HPDE6-E6E7 (cell line): ENCODE results near the gene DPP3.

ENCODE experiments used
- DNase-seq: peaks from one replicate; pipeline ENCODE4 v3.0.0; 2011; ENCODE audit warnings: missing footprints; ENCODE audit errors: extremely low spot score

The DPP3 gene

DNA sequence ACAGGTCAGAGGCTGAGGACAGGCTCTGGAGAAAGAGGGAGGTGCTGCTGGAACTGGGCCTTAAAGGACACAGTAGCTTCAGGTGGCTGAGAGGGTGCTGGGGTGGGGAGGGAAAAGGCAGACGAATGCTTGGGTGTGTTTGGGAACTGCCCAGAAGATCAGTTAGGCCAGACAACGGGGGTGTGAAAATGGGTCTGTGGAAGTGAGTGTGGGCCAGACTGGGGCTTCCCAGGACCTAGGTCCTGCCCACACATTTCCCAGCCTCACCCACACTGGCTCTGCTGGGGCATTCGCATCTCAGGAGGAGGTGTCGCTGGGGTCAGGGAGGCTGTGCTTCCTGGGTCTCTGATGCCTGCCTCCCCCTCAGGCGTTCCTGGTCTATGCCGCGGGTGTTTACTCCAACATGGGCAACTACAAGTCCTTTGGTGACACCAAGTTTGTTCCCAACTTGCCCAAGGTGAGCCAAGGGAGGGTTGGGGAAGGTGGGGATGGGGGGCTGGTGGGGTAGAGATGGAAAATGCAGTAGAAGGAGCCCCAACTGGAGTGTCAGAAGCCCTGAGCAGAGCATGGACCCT lies 4.7 kb downstream of the DPP3 start:
- no peak for DNase-seq

DNA sequence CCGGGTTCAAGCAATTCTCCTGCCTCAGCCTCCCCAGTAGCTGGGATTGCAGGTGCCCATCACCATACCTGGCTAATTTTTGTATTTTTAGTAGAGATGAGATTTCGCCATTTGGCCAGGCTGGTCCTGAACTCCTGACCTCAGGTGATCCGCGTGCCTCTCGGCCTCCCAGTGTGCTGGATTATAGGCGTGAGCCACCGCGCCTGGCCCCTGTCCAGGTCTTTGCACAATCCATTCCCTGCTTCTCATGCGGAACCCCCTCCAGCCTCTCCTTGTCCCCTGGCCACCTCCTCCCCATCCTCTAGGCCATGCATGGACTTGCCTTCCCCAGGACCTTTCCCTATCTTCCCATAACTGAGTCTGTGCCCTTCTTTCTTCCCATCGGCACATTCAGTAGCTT lies 8.7 kb downstream of the DPP3 start:
- DNase-seq = no peak

DNA sequence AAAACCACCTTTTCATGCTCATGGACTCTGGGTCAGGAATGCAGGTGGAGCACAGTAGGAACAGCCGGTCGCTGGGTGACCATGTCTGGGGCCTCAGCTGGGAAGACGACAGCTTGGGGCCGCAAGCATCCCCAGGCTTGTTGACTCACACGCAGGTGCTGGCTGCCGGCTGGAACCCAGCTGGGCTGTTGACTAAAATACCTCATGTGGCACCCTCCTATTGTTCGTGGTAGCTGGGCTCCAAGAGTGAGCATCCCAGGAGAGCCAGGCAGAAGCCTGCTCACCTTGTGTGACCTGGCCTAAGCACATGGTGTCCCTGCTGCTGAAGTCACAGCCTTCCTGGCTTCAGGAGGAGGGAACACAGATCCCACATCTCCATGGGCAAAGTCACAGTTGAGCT lies 9.4 kb downstream of the DPP3 start:
- DNase-seq = no peak

DNA sequence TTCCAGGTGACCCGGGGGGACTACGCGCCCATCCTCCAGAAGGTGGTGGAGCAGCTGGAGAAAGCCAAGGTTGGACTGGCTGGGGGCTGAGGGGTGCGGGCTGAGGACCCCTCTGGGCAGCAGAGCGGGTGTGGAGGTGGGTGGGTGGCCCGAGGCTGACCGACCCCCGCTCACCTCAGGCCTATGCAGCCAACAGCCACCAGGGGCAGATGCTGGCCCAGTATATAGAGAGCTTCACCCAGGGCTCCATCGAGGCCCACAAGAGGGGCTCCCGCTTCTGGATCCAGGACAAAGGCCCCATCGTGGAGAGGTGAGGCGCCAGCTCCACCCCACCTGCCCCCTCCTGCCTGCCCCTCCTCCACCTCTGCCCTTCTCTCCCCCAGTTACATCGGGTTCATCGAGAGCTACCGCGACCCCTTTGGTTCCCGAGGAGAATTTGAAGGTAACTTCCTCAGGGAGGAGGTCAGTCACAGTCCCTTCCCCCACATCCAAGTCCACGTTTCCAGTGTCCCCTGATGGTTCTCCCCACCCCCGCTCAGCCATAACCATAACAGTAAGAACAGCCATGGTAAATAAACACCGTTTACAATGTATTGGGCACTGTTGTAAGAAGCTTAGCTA lies 11.2 kb downstream of the DPP3 start:
- DNase-seq = no peak

DNA sequence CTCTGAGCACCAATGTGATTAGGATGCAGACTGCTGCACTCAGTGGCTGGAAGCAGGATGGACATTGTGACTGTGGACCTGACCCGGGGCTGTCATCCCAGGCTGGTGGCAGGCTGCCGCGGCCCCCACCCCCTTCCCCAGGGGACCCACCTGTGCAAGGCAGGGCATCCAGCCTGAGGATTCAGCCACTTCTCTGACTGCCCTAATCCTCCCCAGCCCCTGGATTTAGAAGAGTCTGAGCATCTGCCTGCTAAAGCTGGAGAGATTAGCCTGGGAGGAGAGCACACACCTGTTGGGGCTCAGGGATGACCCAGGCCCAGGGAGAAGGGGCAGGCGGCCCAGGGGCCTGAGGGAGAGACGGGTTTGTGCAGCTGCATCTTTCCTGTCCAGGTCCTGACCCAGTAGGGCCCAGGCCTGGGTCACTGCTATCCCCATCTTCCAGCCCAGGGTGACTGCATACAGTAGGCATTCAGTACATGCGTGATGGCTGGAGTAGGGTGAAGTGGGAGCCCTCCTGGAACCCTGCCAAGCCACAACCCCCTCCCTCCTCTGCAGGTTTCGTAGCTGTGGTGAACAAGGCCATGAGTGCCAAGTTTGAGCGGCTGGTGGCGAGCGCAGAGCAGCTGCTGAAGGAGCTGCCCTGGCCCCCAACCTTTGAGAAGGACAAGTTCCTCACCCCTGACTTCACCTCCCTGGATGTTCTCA lies 12.1 kb downstream of the DPP3 start:
- no peak for DNase-seq

DNA sequence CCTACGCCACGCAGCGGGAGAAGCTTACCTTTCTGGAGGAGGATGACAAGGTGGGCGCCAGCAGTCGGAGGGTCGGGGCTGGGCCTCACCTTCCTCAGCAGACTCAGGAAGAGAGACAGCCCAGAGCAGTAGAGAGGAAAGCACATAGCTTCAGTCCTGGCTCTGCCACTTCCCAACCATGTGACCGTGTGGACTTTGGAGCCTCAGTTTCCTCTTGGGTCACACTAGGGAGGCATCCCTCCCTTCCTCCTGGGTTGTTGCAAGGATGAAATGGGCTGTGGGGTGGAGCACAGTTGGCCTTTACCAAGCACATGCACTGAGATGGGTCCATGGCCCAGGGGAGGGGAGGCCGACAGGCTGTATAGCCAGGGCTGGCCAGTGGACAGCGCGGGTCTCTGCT lies 12.9 kb downstream of the DPP3 start:
- DNase-seq = no peak

DNA sequence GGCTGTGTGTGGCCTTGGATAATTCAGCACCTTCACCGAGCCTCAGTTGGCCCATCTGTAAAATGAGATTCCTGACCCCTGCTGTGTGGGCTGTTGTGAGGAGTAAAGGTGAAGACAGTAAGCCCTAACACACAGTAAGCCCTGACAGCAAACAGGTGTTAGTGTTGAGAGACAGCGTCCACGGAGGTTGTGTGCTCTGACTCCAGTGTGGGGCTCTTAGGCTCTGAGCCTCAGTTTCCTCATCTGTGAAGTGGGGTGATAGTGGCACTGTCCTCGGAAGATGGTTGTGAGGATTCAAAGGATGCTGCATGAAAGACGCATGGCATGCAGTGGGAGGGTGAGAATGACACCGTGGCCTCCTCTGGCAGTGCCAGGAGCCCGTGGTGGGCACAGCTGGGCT lies 14.2 kb downstream of the DPP3 start:
- DNase-seq = no peak

DNA sequence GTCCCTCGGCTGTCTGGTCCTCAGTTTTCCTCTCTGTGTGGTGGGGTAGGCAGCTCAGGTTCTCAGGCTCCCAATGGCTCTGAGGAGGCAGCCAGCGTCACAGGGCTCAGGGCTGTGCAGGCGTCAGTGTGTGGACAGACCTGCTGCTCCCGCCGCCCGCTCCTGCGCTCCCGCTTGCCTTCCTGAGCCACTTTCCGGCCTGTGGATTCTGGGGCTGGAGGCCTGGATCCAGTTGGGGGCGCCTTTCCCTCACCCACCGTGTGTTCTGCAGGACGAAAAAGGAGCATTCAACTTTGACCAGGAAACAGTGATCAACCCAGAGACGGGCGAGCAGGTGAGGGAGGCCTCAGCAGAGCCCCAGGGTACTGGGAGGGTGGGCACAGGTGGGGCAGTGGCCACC lies 14.7 kb downstream of the DPP3 start:
- no peak for DNase-seq

DNA sequence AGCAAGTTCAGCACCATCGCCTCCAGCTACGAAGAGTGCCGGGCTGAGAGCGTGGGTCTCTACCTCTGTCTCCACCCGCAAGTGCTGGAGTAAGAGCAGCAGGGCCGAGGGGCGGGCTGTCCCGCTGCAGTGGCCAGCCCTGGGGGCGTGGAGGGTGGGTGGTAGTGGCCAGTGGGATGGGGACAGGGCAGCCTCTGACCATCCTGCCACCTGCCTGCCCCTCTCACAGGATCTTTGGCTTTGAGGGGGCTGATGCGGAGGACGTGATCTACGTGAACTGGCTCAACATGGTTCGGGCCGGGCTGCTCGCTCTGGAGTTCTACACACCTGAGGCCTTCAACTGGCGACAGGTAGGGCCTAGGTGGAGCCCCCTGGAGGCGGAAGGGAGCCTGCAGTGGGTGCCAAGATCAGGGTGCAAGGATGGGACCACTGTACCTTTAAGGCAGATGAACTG lies 15.2 kb downstream of the DPP3 start:
- DNase-seq = no peak

DNA sequence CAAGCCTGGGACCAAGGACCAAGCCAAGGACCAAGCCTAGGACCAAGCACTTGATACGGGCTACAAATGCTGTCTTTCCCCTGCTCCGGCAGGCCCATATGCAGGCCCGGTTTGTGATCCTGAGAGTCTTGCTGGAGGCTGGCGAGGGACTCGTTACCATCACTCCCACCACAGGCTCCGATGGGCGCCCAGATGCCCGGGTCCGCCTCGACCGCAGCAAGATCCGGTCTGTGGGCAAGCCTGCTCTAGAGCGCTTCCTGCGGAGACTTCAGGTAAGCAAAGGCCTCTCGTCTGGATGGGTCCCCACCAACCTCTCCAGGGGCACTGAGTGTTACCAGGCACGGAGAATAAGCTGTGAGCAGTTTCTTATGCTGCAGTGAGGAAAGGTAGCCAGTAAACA lies 17.0 kb downstream of the DPP3 start:
- no peak for DNase-seq

DNA sequence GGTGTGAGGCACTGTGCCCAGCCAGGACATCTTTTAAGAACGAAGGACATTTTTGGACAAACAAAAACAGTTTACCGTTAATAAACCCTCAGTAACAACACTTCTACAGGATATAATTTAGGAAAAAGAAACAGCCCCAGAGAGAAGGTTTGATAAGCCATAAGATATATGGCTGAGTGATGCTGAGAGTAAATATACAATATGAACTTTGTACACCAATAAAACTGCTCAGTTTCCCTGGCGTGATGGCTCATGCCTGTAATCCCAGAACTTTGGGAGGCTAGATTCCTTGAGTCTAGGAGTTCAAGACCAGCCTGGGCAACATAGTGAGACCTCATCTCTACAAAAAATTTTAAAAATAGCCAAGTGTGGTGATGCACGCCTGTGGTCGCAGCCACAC lies 18.3 kb downstream of the DPP3 start:
- no peak for DNase-seq

DNA sequence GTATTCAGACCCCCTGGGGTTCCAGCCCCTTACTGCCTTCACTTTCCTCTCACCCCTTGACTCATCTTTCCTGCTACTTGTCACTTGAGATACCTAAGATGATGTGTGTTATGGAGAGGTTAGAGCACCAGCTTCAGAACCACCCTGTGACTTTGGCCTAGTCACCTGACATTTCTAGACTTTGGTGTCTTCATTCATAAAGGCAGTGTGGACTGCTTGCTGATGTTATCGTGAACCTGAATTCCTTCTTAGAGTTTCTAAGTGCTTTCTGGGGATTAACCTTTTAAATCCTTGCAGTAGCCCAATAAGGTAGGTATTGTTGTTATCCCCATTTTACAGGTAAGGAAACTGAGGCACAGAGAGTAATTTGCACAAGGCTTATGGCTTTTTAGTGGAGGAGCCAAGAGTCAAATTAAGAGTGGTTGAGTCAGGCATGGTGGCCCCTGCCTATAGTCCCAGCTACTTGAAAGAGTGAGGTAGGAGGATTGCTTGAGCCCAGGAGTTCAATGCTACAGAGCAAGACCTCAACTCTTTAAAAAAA lies 25.1 kb downstream of the DPP3 start:
- DNase-seq = no peak

DNA sequence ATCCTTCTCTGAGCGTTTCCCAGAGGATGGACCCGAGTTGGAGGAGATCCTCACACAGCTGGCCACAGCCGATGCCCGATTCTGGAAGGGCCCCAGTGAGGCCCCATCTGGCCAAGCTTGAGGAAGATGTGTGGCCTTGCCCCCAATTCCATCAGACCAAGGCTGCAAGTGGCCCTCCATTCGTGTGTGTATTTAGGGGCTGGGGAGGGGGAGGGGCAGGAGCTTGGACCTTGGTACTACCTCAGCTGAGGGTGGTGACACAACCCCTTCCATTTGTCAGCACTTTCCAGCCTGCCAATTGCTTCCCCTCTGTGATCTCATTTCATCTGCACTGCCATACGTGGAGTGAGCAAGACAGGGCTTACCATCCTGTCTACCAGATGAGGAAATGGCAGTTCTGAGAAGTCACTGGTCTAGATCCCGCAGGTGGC lies 28.9 kb downstream of the DPP3 start:
- DNase-seq = no peak

DNA sequence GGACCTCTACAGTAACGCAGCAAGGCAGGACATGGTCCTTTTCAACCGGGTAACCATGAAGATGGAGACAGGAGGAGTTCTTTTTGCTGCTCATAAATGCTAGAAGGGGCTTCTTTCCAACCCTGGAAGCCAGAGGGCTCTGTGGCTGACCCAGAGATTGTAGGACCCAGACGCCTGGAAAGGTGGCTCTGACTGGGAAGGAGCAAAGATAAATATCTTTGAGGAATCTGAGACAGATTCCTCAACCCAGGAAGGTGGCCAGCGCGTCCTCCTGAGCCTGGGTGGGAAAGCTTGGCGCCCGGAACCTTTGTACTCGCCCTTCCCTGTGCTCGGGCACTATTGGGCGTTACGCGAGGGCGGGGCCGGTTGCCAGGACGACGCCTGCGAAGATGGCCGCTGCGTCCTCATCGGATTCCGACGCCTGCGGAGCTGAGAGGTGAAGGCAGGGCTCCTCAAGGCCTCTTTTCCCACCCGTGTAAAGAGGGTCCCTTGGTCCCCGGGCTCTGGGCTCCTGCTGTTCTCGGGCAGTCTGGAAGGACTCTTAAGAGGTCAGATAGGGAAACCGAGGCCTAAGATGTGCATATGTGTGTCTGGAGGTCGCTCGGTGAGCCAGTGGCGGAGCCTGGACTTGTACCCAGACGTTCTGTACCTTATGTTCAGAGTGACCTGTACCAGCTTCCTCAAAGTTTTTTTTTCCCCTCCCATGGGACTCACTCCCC lies 30.2 kb downstream of the DPP3 start, which contains the start of gene BBS1:
Gene BBS1 (plus strand): TSS at position 365 of the 719 bp plus-strand sequence. CDS start 25 bp downstream, at position 390.
- peak; percentile 85 for DNase-seq

DNA sequence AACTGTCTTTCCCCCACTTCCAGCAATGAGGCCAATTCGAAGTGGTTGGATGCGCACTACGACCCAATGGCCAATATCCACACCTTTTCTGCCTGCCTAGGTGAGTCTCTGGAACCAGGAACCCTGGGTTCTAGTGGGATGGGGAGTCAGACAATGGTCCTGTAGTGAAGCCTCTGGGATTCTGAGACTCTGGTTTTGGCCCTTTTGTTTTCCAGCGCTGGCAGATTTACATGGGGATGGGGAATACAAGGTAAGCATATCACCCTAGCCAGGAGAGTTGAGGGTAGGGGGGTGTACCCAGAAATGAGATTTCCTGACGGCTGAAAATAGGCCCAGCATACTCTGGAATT lies 30.7 kb downstream of the DPP3 start:
- DNase-seq = no peak

DNA sequence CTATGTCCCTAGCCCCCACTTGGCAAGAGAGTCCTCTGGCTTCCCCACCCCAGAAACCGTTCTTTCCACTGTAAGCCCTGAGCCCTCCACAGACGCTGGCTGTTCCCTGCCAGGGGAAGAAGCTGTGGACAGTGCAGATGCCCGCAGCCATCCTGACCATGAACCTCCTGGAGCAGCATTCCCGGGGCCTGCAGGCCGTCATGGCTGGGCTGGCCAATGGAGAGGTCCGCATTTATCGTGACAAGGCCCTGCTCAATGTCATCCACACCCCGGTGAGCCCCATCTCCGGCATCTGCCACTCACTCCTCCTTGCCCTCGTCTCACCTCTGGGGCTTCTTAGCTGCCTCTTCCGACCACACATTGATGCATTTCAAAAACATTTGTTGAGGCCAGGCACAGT lies 43.4 kb downstream of the DPP3 start:
- DNase-seq = no peak

DNA sequence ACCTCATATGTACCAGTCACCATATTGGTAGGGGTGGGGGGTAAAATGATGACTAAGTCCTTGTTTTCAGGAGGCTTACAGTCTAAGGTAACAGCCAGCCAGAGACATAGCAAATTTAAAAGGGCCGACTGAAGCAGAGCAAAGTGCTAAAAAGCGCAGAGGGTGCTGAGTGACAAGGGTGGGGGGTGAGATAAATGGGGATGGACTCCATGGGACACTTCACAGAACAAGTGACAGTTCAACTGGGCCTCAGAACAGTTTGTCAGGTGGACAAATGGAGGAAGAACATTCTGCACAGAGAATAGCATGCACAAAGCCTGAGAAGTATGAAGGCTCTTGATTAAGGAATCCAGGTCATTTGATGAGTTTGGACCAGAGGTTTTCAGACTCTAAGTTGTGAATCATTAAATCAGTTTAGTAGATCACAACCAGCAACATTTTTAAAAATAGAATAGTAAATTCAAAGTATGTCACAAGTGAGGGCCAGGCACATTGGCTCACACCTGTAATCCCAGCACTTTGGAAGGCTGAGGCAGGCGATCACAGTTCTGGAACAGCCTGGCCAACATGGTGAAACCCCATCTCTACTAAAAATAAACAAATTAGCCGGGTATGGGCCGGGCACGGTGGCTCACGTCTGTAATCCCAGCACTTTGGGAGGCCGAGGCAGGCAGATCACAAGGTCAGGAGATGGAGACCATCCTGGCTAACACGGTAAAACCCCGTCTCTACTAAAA lies 44.2 kb downstream of the DPP3 start:
- no peak for DNase-seq

DNA sequence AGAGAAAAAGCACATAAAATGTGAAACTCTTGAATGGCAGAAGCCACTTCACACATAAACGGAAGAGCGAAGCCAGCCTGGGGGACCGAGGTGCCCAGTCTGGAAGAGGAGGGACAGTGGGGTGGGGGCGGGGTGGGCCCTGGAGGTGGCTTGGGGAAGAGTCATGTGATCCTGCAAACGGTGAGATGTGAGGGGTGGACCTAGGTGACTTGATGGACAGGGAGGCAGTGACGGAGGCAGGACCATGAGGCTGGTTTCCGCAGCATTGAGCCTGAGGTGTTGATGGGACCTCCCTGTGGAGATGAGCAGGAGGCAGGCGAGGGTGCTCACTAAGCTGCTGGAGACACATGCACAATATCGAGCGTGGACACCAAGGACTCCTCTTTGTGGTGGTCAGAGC lies 48.8 kb downstream of the DPP3 start:
- DNase-seq = no peak

DNA sequence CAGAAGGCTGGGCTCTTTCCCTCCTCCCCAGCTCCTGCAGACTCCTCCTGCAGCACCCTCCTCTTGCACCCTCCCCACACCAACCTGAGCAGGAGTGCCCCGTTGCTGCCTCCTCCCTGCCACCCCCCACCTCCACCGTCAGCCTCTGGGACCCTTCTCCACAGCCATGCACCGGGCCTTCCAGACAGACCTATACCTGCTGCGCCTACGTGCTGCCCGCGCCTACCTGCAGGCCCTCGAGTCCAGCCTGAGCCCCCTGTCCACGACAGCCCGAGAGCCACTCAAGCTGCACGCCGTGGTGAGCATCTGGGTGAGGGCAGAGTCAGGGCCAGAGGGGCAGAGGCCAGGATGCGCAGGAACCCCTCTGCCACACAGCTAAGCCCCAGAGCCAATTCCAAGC lies 49.4 kb downstream of the DPP3 start:
- no peak for DNase-seq

DNA sequence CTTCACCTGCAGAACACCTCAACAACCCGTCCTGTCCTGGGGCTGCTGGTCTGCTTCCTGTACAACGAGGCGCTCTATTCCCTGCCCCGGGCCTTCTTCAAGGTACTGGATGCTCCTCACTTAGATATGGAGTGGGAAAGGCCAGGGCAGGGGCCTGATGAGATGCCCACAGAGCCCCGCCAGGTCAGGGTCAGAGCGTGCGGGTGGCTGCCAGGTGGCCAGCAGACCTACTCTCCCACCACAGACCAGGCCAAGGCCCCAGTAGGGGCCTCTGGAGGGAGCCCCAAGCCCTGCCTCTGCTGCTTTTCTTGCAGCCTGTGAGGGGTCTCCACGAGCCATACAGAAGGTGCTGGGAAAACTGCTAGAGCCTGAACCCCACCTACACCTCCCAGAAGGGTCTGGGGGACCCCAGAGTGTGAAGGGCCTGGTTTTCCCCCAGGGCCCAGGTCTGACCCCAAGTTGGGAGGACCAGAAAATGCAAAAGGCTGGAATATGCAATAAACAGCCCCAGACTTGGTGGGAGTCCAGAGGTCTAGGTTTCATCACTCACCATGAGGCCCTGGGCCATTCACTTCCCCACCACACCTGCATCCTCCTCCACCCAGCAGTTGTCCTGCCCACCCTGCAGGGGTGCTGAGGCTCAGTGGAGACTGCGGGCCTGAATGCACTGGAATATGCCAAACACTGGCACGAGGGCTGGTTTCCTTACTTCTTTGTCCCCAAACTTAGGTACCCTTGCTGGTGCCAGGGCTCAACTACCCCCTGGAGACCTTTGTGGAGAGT lies 50.9 kb downstream of the DPP3 start:
- no peak for DNase-seq

DNA sequence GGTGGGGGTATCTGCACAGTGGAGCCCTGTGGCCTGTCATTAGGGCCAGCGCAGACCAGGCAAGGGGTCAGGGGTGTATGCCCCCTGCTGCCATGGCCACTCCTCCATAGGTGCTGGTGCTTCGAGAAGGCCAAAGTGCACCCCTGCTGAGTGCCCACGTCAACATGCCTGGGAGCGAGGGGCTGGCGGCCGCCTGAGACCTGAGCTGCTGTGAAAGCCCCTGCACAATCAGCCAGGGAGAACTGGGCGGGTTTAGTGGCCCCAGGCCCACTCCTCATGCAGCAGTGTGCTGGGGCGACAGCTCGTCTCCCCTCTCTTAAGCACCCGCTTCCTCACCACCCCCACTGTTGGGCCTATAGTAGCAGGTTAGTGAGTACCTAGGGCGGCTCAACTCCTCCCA lies 51.6 kb downstream of the DPP3 start:
- no peak for DNase-seq
